Activated T-cell treated with anti-CD3 and anti-CD28 coated beads for 48 hours (primary cell): ENCODE data around the gene CERS6.
"Not testable (repeated sequence)": the region's sequence is repeated elsewhere in the genome, so short reads cannot be mapped to it uniquely, and the experiment has no call there.

ENCODE experiments used
- DNase-seq: peaks from one replicate; pipeline ENCODE4 v3.0.0-alpha.2; 2020; ENCODE audit warnings: low read depth

CERS6 gene

DNA sequence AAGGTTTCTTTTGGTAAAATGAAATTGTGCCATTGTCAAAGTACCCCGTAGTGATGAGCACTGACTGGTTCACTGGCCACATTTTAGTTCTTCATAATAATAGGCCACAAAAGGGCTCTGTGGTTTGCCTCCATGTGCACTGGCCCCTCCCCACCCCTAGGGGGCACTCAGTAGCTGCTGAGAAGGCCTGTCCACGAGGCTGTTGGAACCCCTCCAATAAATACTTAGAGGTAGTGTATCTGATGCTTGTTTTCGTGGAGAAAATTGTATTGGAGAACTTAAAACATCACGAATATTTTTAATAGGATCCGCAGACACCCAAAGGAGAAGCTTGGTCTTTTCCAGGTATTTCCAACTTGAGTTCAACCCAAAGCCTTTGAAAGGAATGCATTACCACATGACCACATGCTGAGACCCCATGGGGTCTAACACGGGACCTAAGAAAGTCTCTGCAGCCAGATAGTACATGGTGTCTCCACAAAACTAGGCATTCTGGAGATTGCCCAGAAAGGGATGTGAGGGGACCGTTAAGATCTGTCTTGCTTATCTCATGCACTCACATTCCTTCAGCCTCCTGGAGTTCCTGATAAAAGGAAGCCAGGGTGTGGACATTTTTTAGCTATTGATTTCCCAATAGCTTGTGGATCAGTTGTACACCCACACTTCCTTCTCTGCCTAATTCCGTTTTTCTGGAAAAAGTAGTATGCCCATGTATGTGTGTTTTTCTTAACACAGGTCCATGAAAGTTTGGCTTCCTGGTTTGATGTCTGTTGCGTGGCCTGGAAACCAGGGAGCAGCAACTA is 317.8 kb downstream of the CERS6 start:
- peak; percentile 29 for DNase-seq

DNA sequence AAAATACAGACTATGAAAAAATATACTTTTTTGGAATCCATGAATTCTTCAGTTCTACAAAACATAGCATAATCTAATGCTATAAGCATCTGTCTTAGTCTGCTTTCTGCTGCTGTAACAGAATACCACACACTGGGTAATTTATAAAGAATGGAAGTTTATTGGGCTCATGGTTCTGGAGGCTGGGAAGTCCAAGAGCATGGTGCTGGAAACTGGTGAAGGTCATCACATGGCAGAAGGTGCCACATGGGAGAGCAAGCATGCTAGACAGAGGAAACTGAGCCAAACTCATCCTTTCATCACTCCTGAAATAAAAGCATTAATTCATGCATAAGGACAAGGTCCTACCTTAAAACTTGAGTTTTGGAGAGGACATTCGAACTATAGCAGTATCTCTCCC is 319.8 kb downstream of the CERS6 start:
- DNase-seq, result no peak

DNA sequence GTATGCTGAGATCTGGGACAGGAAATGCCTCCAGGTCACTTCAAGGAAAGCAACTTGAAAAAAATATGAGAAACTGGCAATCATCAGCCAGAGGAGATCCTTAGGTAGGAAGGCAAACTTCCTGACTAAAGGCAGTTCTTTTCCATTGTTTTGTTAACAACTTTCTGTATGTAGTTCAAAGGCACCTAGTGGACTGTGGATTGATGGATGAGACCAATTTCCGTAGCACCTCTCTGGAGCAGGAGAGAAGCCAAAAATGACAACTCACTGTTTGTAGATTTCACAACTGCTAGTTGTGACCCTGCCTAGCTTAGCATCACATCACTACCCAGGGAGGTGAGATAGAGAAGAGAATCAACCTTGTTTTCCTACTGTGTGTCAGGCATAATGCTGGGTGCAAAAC is 324.6 kb downstream of the CERS6 start:
- no peak for DNase-seq

DNA sequence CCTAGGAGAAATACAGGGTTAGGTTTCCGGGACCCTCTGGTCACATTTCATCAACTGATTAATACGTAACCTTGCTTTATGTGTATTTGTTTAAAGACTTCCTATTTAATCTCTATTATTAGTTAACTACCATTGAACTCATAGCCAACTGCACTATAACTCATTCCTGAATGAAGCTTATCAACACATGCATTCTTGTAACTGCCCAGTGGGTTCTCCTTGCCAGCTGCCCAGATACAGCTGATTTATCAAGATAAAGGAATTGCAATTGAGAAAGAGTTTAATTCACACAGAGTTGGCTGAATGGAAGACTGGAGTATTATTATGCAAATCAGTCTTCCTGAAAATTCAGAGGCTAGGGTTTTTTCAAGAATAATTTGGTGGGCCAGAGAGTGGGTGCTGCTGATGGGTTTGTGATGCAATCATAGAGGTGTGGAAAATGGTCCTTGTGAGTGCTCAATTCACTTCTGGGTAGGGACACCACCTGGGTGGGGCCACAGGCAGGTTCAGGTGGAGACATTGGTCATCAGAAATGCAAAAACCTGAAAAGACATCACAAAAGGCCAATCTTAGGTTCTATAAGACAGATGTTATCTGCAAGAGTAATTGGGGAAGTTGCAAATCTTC is 325.2 kb downstream of the CERS6 start:
- DNase-seq, result no peak

DNA sequence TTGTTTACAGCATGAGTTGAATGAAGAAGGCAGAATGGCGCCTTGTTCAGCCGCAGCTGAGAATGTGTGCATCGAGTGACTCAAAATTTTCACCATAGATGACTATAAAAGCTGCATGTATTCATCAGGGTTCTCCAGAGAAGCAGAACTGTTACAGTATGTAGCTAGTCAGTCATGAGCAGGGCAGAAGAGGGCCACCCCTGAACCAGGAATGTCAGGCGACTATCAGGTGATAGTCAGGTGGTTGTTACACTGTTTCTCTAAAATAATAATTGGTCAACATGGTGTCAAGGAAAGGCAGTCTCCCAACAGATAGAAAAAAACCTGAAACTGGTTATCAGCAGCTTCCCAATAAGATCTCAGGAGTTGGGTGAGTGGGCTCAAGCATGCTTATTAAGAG is 326.2 kb downstream of the CERS6 start:
- DNase-seq, result no peak

DNA sequence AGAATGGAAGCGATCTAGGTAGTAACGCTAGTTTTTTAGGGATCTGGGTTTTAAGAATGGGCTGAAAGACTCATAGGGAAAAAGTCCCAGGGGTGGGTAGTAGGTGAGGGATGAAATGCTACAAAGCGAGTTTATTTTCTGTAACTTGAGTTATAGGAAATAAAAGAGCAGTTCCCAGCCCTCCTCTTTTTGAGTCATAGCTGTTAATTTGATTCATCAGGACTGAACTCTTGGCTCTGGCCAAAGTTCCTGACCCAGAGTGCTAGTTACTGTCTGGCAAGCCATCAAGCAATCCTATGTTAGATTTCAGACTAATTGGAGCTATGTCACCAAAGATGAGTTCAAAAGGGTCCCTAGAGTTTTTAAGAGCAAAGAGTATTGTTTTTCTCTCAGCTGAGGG is 328.9 kb downstream of the CERS6 start:
- no peak for DNase-seq

DNA sequence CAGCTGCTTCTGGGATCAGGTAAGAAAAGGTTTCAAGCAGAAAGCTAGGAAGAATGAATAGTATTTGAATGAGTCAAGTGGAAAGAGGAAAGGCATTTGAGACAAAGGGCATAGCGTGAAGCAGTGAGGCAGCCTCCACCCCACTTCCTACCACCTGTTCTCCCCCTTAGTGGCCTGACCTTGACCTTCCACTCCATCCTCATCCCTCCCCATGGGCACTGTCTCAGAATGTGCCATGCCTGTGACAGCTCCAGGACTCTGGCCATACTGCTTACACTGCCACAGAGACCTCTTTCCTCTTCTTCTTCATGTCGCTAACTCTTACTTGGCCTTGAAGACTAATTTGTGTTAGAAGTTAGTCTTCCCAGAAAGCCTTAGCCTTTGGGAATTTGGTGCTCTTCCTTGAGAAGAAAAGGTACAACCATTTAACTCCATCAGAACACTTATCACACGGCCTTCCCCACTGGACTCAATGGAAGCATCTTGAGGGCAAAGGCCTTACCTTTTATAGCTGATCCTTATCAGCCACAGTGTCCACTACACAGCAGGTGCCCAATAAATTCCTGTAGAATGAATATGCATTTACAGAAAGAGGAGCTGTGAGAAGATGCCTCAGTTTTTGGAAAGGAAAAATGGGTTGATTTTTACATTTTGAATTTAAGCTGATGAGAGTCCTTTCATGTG is 331.2 kb downstream of the CERS6 start:
- no peak for DNase-seq

DNA sequence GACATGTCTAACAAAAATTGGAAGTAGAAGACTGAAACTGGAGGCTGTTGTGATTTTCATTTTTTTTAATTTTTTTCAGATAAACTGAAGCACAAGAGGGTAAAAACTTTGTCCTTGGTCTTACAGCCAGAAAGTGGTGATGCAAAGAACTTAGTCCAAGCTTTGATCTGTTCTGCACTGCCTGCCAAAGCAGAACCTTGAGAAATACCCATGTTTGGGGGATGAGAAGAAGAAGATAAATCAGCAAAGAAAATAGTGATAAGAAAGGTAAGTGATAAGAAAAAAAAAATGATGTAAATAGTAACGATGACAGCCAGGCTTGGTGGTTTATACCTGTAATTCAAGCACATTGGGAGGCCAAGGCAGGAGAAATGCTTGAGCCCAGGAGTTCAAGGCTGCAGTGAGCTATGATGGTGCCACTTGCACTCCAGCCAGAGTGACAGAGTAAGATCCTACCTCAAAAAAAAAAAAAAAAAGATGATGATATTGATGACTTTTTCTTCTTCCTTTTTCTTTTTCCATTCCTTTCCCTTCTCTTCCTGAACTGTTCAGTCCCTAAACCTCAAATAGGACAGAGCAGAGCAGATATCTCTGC is 331.8 kb downstream of the CERS6 start:
- DNase-seq, result no peak

DNA sequence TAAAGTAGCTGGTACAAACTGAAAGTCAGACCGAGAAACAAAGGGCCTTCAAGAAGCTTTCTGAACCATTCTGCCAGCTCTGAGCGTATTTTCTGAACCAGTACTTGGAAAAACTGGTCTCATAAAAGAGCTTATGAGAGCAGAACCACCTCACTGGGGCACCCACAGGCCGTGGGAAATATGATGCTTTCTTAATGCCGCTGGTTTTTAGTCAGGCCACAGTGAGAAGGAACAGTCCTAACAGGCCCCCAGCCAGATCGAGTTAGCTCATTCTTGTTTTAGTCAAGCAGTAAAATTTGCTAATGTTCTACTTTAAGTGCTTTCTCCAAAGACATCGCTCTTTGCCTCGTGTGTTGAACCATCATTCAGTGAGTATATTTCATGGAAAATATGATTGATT is 333.7 kb downstream of the CERS6 start:
- DNase-seq, result no peak

DNA sequence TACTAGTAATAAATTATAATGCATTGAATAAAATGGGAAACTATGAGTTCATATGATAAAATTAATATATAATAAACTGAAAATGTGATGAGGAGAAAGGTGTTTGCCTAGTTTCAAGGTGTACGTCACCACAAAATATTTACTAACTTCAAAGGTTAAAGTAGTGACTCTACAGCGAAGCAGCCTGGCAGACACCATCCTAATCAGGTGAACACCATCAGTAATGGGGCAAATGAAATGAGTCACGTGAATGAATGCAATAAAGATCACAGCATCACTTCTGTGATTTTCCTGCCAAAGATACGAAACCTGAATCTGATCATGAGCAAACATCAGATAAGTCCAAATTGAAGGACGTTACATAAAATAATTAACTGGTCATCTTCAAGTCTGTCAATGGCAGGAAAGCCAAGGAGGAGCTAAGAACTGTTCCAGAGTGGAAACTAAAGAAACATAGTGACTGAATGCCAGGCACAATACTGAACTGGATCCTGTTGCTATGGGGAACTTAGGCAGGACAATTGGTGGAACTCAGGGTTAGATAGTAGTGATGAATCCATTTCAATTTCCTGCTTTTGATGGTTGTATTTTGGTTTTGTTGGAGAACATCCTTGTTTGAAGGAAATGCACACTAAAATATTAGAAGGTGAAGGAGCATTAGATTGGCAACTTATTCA is 334.3 kb downstream of the CERS6 start:
- DNase-seq, result no peak

DNA sequence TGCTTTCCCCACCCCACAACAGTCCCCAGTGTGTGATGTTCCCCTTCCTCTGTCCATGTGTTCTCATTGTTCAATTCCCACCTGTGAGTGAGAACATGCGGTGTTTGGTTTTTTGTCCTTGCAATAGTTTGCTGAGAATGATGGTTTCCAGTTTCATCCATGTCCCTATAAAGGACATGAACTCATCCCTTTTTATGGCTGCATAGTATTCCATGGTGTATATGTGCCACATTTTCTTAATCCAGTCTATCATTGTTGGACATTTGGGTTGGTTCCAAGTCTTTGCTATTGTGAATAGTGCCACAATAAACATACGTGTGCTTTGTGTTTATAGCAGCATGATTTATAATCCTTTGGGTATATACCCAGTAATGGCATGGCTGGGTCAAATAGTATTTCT is 335.1 kb downstream of the CERS6 start:
- DNase-seq, result not testable (repeated sequence)

DNA sequence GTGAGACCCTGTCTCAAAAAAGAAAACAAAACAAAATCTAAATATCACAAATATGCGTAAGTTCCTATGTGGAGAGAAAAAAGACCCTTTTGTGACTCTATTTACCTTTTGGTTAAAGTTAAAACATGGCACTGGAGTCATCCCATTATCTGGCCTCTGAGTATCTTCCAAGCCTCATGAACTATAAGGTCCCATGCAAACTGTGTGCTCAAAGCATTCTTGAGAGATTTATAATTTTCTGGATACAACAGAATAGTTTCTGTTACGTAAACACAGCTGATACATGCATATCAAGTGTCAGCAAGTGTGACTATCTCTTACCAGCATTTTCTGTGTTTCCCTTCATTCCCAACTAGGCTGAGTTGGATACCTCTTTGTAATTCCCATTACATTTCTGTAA is 337.5 kb downstream of the CERS6 start:
- DNase-seq, result no peak

DNA sequence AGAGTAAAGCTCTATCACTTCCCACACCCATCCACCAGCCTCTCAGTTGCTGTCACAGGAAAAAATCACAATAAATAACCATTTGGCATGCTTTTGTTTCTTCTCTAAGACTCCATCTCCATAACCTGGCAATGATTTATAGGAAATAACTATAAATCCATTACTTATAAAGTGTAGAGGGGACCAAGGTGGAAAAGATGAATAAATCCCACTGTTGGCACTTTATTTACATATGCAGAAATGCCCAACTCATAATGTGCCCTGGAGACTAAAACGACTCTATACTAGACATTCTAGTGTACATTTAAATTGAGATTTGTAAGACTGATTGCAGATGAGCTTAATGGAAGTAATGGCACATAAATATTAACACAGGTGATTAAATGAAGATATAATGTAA is 338.9 kb downstream of the CERS6 start:
- no peak for DNase-seq

DNA sequence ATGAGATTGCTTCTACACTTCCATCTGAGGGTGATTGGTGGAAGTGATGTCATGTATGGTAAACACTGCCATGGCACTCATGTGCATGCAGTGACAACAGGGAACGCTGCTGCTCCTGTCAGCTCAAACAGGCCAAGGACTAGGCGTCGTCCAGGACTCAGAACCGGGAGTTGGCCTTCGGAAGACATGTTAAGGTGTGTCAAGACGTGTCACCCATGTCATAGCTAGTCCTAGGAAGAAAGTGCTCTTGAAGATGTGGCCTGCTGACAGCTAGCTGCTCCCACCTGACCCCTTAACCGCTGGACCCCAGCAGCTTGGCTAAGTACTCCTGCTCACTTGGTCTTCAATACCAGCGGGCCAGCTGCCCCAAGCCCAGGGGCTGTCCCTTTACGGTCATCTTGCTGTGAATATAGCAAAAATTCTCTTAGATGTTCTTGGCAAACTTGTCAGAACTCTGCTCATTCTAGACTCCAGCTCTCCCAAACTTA is 340.1 kb downstream of the CERS6 start:
- DNase-seq, result no peak

DNA sequence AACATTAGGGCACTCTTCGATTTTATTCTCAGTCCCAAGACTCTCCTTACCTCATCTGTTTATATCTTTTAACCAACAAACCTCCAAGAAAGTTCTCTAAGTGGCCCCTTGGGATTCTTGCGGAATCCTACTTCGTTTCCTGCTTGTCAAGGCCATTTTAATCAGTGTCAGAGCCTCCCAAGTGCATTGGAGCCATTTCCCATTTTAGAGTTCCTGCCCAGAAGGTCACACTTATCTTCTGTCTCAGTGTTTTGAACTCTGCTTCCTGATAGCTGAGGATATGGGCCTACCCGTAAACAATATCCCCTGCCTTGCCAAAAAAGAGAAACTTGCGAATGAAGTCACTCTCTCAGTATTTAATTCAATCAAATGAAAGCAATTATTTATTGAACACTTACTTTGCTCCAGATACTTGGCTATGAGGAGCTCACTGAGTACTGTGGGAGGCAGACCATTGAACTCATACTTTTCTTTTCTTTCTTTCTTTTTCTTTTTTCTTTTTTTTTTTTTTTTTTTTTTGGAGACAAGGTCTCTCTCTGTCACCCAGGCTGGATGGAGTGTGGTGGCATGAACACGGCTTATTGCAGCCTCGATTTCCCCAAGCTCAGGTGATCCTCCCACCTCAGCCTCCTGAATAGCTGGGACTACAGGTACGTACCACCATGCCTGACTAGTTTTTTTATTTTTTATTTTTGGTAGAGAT is 340.7 kb downstream of the CERS6 start:
- DNase-seq, result no peak

DNA sequence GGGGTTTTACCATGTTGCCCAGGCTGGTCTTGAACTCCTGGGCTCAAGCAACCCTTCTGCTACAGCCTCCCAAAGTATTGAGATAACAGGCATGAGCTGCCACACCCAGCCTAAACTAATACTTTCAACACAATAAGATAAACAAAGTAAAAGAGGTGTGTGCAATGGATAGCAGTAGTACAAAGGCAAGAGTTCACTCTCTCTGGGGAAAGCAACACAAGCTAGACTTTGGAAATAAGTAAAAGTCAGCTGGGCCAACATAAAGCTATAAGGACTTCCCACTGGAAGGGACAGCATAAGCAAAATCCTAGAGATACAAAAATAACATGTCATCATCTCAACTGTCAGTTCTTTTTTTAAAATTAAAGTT is 341.2 kb downstream of the CERS6 start:
- no peak for DNase-seq

DNA sequence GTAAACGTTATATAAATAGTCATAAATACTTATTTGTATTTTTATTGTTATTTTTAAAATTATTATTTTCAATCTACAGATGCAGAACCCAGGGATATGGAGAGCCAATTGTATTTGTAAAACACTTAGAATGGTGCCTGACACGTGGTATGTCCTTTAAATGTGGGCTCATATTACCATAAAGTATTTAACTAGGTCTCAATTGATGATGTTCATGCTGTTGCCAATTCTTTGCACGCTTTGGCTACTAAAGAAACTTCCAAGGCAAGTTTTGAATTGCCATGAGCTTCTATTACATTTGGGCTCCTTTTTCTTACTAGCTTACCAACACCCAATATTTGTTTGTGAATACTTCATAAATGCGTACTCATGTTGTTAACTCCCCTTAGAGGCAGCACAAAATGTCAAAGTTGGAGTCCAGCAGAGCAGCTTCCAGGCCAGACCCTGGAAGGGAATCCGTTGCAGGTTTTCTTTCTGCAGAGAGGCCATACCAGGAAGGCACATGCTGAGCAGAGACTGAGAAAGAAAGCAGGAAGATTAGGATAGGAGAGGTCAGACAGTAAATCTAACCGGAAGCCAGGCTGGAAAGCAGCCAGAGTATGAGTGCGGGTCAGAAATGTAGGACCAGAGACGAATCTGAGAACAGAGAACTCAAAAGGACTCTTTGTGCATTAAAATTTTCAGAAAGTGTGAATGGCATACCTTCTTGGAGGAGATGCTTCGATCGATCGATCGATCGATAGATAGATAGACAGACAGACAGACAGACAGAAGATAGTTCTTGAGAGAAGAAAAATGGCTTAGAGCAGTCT is 342.2 kb downstream of the CERS6 start:
- DNase-seq, result no peak

DNA sequence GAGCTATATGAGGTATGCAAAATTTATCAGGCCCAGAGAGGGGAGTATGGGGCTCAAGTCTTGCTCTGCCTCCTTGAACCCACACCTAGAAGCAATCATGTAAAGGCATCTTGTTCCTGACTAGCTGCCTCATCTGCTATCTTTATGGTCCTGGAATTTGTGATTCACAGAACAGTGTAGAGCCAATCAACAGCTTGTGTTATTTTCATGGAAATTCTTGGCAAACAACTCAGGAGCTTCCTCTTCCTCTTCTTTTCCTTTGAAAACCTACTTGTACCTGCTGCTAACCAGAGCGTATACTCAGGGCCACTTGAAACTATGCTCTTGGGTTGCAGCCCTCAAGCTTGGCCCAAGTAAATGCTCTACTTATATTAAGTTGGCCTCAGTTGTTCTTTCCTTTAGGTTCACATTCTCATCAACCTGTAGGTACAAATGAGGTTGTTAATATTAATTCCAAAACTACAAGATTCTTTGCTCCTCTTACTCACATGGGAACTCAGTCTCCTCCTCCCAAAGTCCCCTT is 342.9 kb downstream of the CERS6 start:
- DNase-seq, result no peak

DNA sequence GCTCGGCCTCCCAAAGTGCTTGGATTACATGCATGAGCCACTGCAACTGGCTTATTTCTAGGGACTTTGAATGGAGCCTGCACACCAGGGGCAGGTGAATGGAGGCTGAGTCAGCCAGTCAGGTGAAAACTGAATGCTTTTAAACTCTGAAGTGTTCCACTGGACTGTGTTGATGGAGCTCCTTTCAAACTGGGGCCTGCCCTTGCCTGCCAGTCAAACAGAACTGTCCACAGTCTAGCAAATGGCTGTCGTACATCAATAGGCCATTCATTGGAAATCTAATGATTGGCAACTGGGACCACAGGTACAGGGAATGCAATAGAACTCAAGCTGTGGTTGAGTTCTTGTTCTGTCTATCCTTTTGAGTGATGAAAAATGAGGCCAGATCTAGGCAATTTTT is 345.4 kb downstream of the CERS6 start:
- DNase-seq, result no peak
